HepG2 (cell line): ENCODE results near the gene AMZ1. TPM values are rescaled to one million over a fixed set of nuclear protein-coding genes. Genes with fewer than 3 reads are reported as not detected.

ENCODE experiments used
- AHDC1 ChIP-seq: sonication (generic); formaldehyde crosslinking; IDR thresholded peaks from 2 replicates; pipeline ENCODE4 v1.5.1; 2020; ENCODE audit warnings: mild to moderate bottlenecking, missing genetic modification reagents, borderline replicate concordance
- CENPBD1 ChIP-seq: sonication (generic); formaldehyde crosslinking; IDR thresholded peaks from 2 replicates; pipeline ENCODE4 v1.8.0; 2022; ENCODE audit warnings: missing genetic modification reagents, low read depth, mild to moderate bottlenecking, borderline replicate concordance
- CREB3 ChIP-seq: sonication (generic); formaldehyde crosslinking; IDR thresholded peaks from 2 replicates; pipeline ENCODE4 v1.5.0; 2020; ENCODE audit warnings: missing genetic modification reagents
- FLYWCH1 ChIP-seq: sonication (generic); formaldehyde crosslinking; IDR thresholded peaks from 2 replicates; pipeline ENCODE4 v1.8.1; 2023; ENCODE audit warnings: mild to moderate bottlenecking, missing genetic modification reagents
- GATA4 ChIP-seq: sonication (generic); IDR thresholded peaks from 2 replicates; pipeline ENCODE4 v1.6.1; 2016; ENCODE audit warnings: antibody characterized with exemption, low read depth, borderline replicate concordance
- GATAD2A ChIP-seq: IDR thresholded peaks from 2 replicates; pipeline ENCODE4 v1.6.1; 2016
- KLF15 ChIP-seq: sonication (generic); formaldehyde crosslinking; IDR thresholded peaks from 2 replicates; pipeline ENCODE4 v1.8.1; 2023; ENCODE audit warnings: borderline replicate concordance, mild to moderate bottlenecking, inconsistent platforms, missing genetic modification reagents, mixed read lengths
- POGZ ChIP-seq: sonication (generic); formaldehyde crosslinking; IDR thresholded peaks from 2 replicates; pipeline ENCODE4 v1.4.0; 2020; ENCODE audit warnings: mild to moderate bottlenecking, missing genetic modification reagents
- SRSF4 ChIP-seq: fragments of 200-400 bp; formaldehyde crosslinking; IDR thresholded peaks from one replicate; pipeline ENCODE4 v1.6.1; 2018; ENCODE audit warnings: mild to moderate bottlenecking, low read depth, low read length, moderate library complexity; ENCODE audit not compliant: poor library complexity, severe bottlenecking
- TBX2 ChIP-seq: sonication (generic); formaldehyde crosslinking; IDR thresholded peaks from 2 replicates; pipeline ENCODE4 v1.5.0; 2020; ENCODE audit warnings: missing genetic modification reagents, mild to moderate bottlenecking, borderline replicate concordance
- THYN1 ChIP-seq: sonication (generic); formaldehyde crosslinking; IDR thresholded peaks from 2 replicates; pipeline ENCODE4 v1.8.1; 2023; ENCODE audit warnings: low read depth, mild to moderate bottlenecking, moderate library complexity, missing genetic modification reagents, borderline replicate concordance
- XBP1 ChIP-seq: sonication (generic); formaldehyde crosslinking; IDR thresholded peaks from 2 replicates; pipeline ENCODE4 v1.5.0; 2020; ENCODE audit warnings: missing genetic modification reagents
- ZNF136 ChIP-seq: sonication (generic); formaldehyde crosslinking; IDR thresholded peaks from 2 replicates; pipeline ENCODE4 v1.8.1; 2022; ENCODE audit warnings: low read depth, mild to moderate bottlenecking, moderate library complexity, missing genetic modification reagents
- ZNF281 ChIP-seq: sonication (generic); formaldehyde crosslinking; IDR thresholded peaks from 2 replicates; pipeline ENCODE4 v1.4.0; 2020; ENCODE audit warnings: missing genetic modification reagents, borderline replicate concordance
- ZNF501 ChIP-seq: sonication (generic); formaldehyde crosslinking; IDR thresholded peaks from 2 replicates; pipeline ENCODE4 v1.5.1; 2020; ENCODE audit warnings: mild to moderate bottlenecking, moderate library complexity, missing genetic modification reagents
- ZNF674 ChIP-seq: sonication (generic); formaldehyde crosslinking; IDR thresholded peaks from 2 replicates; pipeline ENCODE4 v1.5.0; 2020; ENCODE audit warnings: low read depth, mild to moderate bottlenecking, missing genetic modification reagents
- ZNF784 ChIP-seq: sonication (generic); formaldehyde crosslinking; IDR thresholded peaks from 2 replicates; pipeline ENCODE4 v1.5.1; 2020; ENCODE audit warnings: missing genetic modification reagents, mild to moderate bottlenecking, borderline replicate concordance
- polyA plus RNA-seq, 8 experiments: library from polyadenylated mRNA; depleted of rRNA in 3 of 8; stranded (reverse) in 7 of 8; unstranded in 1 of 8; fragments of >200 nt; fragmentation: Illumina TruSeq in 4 of 8; extraction: Trizol in 4 of 8; gene quantifications; 2 replicates each; pipeline versions ENCODE4 v1.2.1 to v1.2.3, GENCODE V29; 2011 to 2016; ENCODE audit warnings: low read depth in 4 of 8, missing spikeins in 1 of 8, mixed read lengths in 1 of 8; ENCODE audit not compliant: insufficient read depth in 1 of 8
- total RNA-seq, 5 experiments: library from RNA; depleted of rRNA; stranded (reverse); fragments of >200 nt; fragmentation: Illumina TruSeq; extraction: Trizol; gene quantifications; 2 replicates each; pipeline ENCODE4 v1.2.3, GENCODE V29; 2016; ENCODE audit warnings: low read depth in 1 of 5

Gene AMZ1
- total and polyA plus RNA-seq, 2 of the 13 experiments (the other 11 are each of a cell fraction or from before 2014, with no cell fraction given) = 0.03 TPM; not detected in 1

- TF ChIP-seq ZNF784 (CRISPR knock-in tag) (no peak), GATA4 (no peak), THYN1 (CRISPR knock-in tag) (no peak), POGZ (CRISPR knock-in tag) (no peak), XBP1 (no peak), KLF15 (CRISPR knock-in tag) (no peak), FLYWCH1 (CRISPR knock-in tag) (no peak), AHDC1 (CRISPR knock-in tag) (no peak; the same call in 1 of the 2 replicates), ZNF136 (CRISPR knock-in tag) (no peak), TBX2 (CRISPR knock-in tag) (peak; percentile 36; the same call in 1 of the 2 replicates), CREB3 (no peak), ZNF281 (CRISPR knock-in tag) (no peak), CENPBD1 (no peak), GATAD2A (CRISPR knock-in tag) (peak; percentile 69), SRSF4 (no peak), ZNF501 (no peak), ZNF674 (CRISPR knock-in tag) (no peak)
Observed at GRCh38 chr7:2757904-2758672, 70.1 kb downstream of the AMZ1 start (continued).
